Stimulated activated naive CD8-positive, alpha-beta T cell treated with anti-CD3 and anti-CD28 coated beads, Interleukin-15, Interleukin-2, amounts not matched to agents 100 U/mL and 50 U/mL, for 24 hours (primary cell): ENCODE results near the gene ELFN2.
"Not testable (repeated sequence)": the region's sequence is repeated elsewhere in the genome, so short reads cannot be mapped to it uniquely, and the experiment has no call there.

Source experiments
- ATAC-seq: fragments of 150-1000 bp; cut with Tn5 transposase; one replicate; pipeline ENCODE4 v1.10.0; 2021
- DNase-seq: peaks from one replicate; pipeline ENCODE4 v3.0.0; 2021

ELFN2 gene

GRCh38 chr22:37410174-37411055, 16.9 kb downstream of the ELFN2 start:
- ATAC-seq, result no peak
- DNase-seq, result no peak

GRCh38 chr22:37409459-37410050, 17.7 kb downstream of the ELFN2 start:
- DNase-seq, result no peak
- no peak for ATAC-seq

- DNase-seq (no peak), ATAC-seq (no peak)
These were observed 18.2 kb downstream of the ELFN2 start for GRCh38 chr22:37409031-37409430.

GRCh38 chr22:37407856-37408255, 19.4 kb downstream of the ELFN2 start:
- ATAC-seq, result no peak
- DNase-seq, result no peak

- no peak for ATAC-seq
- no peak for DNase-seq
These were observed 20.6 kb downstream of the ELFN2 start for GRCh38 chr22:37406441-37407235.

GRCh38 chr22:37404091-37404490, 23.2 kb downstream of the ELFN2 start:
- no peak for DNase-seq
- no peak for ATAC-seq

- no peak for ATAC-seq
- DNase-seq, result no peak
These were observed 23.9 kb downstream of the ELFN2 start for GRCh38 chr22:37403267-37403960.

GRCh38 chr22:37402184-37402506, 25.1 kb downstream of the ELFN2 start:
- no peak for DNase-seq
- no peak for ATAC-seq

- DNase-seq (no peak), ATAC-seq (no peak)
These were observed 25.7 kb downstream of the ELFN2 start for GRCh38 chr22:37401401-37402183.

- DNase-seq (no peak), ATAC-seq (no peak)
These were observed 26.6 kb downstream of the ELFN2 start for GRCh38 chr22:37400719-37401118.

GRCh38 chr22:37399457-37399856, 27.8 kb downstream of the ELFN2 start:
- not testable (repeated sequence) for DNase-seq, ATAC-seq

GRCh38 chr22:37397226-37397625, 30.1 kb downstream of the ELFN2 start:
- DNase-seq (no peak), ATAC-seq (no peak)

- no peak for DNase-seq
- no peak for ATAC-seq
These were observed 30.7 kb downstream of the ELFN2 start for GRCh38 chr22:37396488-37397084.

GRCh38 chr22:37394341-37394740, 32.9 kb downstream of the ELFN2 start:
- DNase-seq (no peak), ATAC-seq (no peak)

- ATAC-seq (no peak), DNase-seq (no peak)
These were observed 33.5 kb downstream of the ELFN2 start for GRCh38 chr22:37393746-37394145.

GRCh38 chr22:37392721-37393328, 34.5 kb downstream of the ELFN2 start:
- DNase-seq, result no peak
- no peak for ATAC-seq

- DNase-seq (no peak), ATAC-seq (no peak)
These were observed 35.6 kb downstream of the ELFN2 start for GRCh38 chr22:37391702-37392101.

- no peak for DNase-seq
- ATAC-seq, result no peak
These were observed 37.2 kb downstream of the ELFN2 start for GRCh38 chr22:37390075-37390474.

GRCh38 chr22:37388538-37388937, 38.7 kb downstream of the ELFN2 start:
- DNase-seq (no peak), ATAC-seq (no peak)

- ATAC-seq (no peak), DNase-seq (no peak)
These were observed 39.5 kb downstream of the ELFN2 start for GRCh38 chr22:37387793-37388192.

GRCh38 chr22:37386441-37386840, 40.8 kb downstream of the ELFN2 start:
- no peak for DNase-seq
- no peak for ATAC-seq
